ENCODE data around the gene MEP1A. TPM values are rescaled to one million over a fixed set of nuclear protein-coding genes. Genes with fewer than 3 reads are reported as not detected.

Gene MEP1A
- total and polyA plus RNA-seq, 2 of the 13 experiments (the other 11 are each of a cell fraction or from before 2014, with no cell fraction given), result 0.24 to 0.83 TPM

DNA sequence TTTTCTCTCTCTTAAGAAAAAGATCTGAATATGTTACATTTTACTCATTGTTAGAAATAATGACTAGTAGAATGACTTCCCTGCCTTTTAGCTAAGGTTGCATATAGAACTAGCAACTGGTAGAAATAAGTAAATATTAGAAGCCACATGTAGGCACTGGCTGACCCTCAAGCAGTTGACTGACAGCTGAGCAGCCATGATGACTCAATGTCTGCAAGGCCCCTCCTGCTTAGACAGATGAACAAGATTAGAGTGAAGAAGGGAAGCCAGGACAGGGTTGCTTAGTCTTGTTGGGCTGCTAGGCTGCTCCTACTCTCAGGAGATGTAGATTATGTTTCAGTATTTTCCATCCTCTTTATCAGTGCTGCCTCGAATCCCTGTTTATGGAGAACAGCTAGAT, 6.5 kb downstream of the MEP1A start (continued):
- TF ChIP-seq ZZZ3 (CRISPR knock-in tag; IDR thresholded peaks at IDR 0.05; ENCODE audit: borderline replicate concordance) (no peak), HOXA3 (CRISPR knock-in tag; IDR thresholded peaks at IDR 0.05) (no peak), FOXA3 (CRISPR knock-in tag; IDR thresholded peaks at IDR 0.05) (no peak)
- TF ChIP-seq, protein P1, sequence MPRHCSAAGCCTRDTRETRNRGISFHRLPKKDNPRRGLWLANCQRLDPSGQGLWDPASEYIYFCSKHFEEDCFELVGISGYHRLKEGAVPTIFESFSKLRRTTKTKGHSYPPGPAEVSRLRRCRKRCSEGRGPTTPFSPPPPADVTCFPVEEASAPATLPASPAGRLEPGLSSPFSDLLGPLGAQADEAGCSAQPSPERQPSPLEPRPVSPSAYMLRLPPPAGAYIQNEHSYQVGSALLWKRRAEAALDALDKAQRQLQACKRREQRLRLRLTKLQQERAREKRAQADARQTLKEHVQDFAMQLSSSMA (CRISPR knock-in tag; IDR thresholded peaks at IDR 0.05), result no peak

- ATAC-seq, result no peak
- CTCF ChIA-PET (ENCODE audit: low intra/inter-chr PET ratio, low total read pairs), result no interaction called here
- in situ Hi-C loops (cut with HindIII; ENCODE audit: extremely low pct_ligation_motif_present, low pct_unique_long_range_greater_than_20kb), result no loop called here
Measured at GRCh38 chr6:46808806-46809205, 15.6 kb downstream of the MEP1A start.

DNA sequence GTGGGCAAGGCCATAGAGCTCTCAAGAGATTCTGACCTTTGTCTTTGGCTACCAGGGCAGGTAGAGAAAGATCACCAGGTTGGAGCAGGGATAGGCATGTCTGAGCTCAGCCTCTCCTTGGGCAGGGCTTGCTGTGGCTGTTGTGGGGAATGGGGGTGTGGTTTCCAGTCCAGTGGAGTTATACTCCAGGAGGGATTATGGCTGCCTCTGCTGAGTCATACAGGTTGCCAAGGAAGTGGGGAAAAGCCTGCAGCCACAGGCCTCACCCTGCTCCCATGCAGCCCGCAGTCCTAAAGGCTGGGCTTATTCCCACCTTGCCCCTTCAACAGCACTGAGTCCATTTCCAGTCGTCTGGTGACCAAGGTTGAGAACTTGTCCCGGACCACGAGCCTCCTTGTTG, 21.9 kb downstream of the MEP1A start:
- ChIA-PET CTCF (ENCODE audit: low intra/inter-chr PET ratio, low total read pairs) (no interaction called here), POLR2A (no interaction called here)
- 22% methylated on average over 4 of the region's 4 CpGs for WGBS (ENCODE audit: low lambda C conversion rate)
- in situ Hi-C loops (cut with HindIII; ENCODE audit: extremely low pct_ligation_motif_present, low pct_unique_long_range_greater_than_20kb) (no loop called here), intact Hi-C loops (cut with micrococcal nuclease; ENCODE audit: unreplicated experiment) (loop anchor here (5.0 kb wide), 1 partner anchor 358 kb away; no protein-coding TSS in a partner anchor)
- FAIRE-seq (no peak), DNase-seq (ENCODE audit: low spot score) (no peak), ATAC-seq (no peak)
- Histone ChIP-seq H4K20me1 (ENCODE audit: insufficient read depth, low read length) (no peaks in the 10 kb centered on the region), H2AFZ (ENCODE audit: low read length) (no peak overlapping the region), H3K4me1 (ENCODE audit: insufficient read depth, low read length) (no peaks in the 10 kb centered on the region), H3K36me3 (replicated peaks in 1 of 2; ENCODE audit: control insufficient read depth in 1 of 2, insufficient read depth in 2 of 2, low read length in 2 of 2) (no peaks in the 10 kb centered on the region), H3K9ac (ENCODE audit: insufficient read depth, low read depth, low read length) (no peak overlapping the region), H3K9me3 (ENCODE audit: low read length) (no peaks in the 10 kb centered on the region), H3K27ac (ENCODE audit: extremely low read length, insufficient read depth, low read length) (no peak overlapping the region), H3K4me2 (ENCODE audit: low read depth, low read length) (no peak overlapping the region), H3K79me2 (ENCODE audit: insufficient read depth, low read length) (no peaks in the 10 kb centered on the region), H3K27me3 (ENCODE audit: control insufficient read depth in 1 of 2, insufficient read depth in 2 of 2, low read length in 2 of 2) (no peaks in the 10 kb centered on the region), H3K4me3 (replicated peaks in 1 of 3; ENCODE audit: insufficient read depth in 1 of 3, low read depth in 2 of 3, low read length in 3 of 3) (no peak overlapping the region)
- BruUV-seq (replicated peaks), result no TSS peak
- TF ChIP-seq MTA1 (CRISPR knock-in tag; IDR thresholded peaks at IDR 0.05; ENCODE audit: borderline replicate concordance) (no peak), FLYWCH1 (CRISPR knock-in tag; IDR thresholded peaks at IDR 0.05) (no peak), MATR3 (CRISPR knock-in tag; IDR thresholded peaks at IDR 0.05) (no peak)

More at GRCh38 chr6:46808806-46809205, 15.6 kb downstream of the MEP1A start:
- intact Hi-C loops (cut with micrococcal nuclease; ENCODE audit: unreplicated experiment), result no loop called here
- no peak overlapping the region for H2AFZ ChIP-seq (ENCODE audit: low read length)
- no peak for FAIRE-seq
- H3K9me3 ChIP-seq (ENCODE audit: low read length), result no peaks in the 10 kb centered on the region
- H3K79me2 ChIP-seq (ENCODE audit: insufficient read depth, low read length), result no peaks in the 10 kb centered on the region
- no peak overlapping the region for H3K9ac ChIP-seq (ENCODE audit: insufficient read depth, low read depth, low read length)
- BruUV-seq (replicated peaks), result no TSS peak
- no peak overlapping the region for H3K27ac ChIP-seq (ENCODE audit: extremely low read length, insufficient read depth, low read length)
- TF ChIP-seq MED13 (CRISPR knock-in tag; IDR thresholded peaks at IDR 0.05), result no peak
- no peak overlapping the region for H3K4me2 ChIP-seq (ENCODE audit: low read depth, low read length)
- no peaks in the 10 kb centered on the region for H3K27me3 ChIP-seq (ENCODE audit: control insufficient read depth in 1 of 2, insufficient read depth in 2 of 2, low read length in 2 of 2)
- POLR2A ChIA-PET, result no interaction called here
- DNase-seq (ENCODE audit: low spot score), result no peak
- no peaks in the 10 kb centered on the region for H3K36me3 ChIP-seq (replicated peaks in 1 of 2; ENCODE audit: control insufficient read depth in 1 of 2, insufficient read depth in 2 of 2, low read length in 2 of 2)
- H3K4me1 ChIP-seq (ENCODE audit: insufficient read depth, low read length), result no peaks in the 10 kb centered on the region
- no peaks in the 10 kb centered on the region for H4K20me1 ChIP-seq (ENCODE audit: insufficient read depth, low read length)
- no peak overlapping the region for H3K4me3 ChIP-seq (replicated peaks in 1 of 3; ENCODE audit: insufficient read depth in 1 of 3, low read depth in 2 of 3, low read length in 3 of 3)
- 37% methylated on average over 1 of the region's 1 CpG for WGBS (ENCODE audit: low lambda C conversion rate)

Data from HepG2 (cell line).